ENCODE data around the gene SAMD4A. TPM values are rescaled to one million over a fixed set of nuclear protein-coding genes. Genes with fewer than 3 reads are reported as not detected.

The SAMD4A gene
- total RNA-seq, 1 experiment from 2014 or later, result 9.6 TPM

DNA sequence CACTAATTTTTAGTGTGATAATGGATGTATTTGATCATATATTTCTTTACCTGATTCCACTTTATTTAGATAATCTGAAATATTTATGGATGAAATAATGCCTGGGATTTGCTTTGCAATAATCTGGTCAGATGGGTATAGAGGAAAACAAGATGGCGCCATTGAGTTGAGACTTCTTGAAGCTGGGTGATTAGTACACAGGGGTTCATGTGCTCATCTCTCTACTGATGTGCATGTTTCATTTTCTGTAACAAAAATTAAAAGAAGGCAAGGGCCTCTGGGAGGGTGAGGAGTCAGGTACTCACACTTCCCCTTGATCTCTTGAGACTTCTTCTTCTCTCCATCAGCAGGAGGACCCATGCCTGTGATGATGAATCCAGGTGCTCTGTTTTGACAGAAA lies 273.9 kb downstream of the SAMD4A start:
- Mint-ChIP-seq H3K4me1 (peaks cover 5 to 6% of the 10 kb centered on the region in 2 experiments), H3K27me3 (ENCODE audit: low read depth) (no peaks in the 10 kb centered on the region), H3K9me3 (no peaks in the 10 kb centered on the region), H3K36me3 (ENCODE audit: insufficient read depth in 1 of 3, low read depth in 3 of 3) (peaks cover 8 to 10% (median 8%) of the 10 kb centered on the region in 3 experiments; a peak in 4 of 7 replicates), H3K27ac (no peak overlapping the region), H3K4me3 (no peak overlapping the region)
- no peak overlapping the region for H3K14ac ChIP-seq (ENCODE audit: insufficient read depth, low read length)
- H3K56ac ChIP-seq (ENCODE audit: insufficient read length, low read depth, low read length), result no peak overlapping the region
- H3K9me3 ChIP-seq (ENCODE audit: control insufficient read depth, low read depth, low read length), result no peaks in the 10 kb centered on the region
- H4K91ac ChIP-seq (ENCODE audit: insufficient read length, low read depth, low read length), result no peak overlapping the region
- H2BK20ac ChIP-seq (ENCODE audit: low read depth, low read length, poor library complexity, severe bottlenecking), result no peak overlapping the region
- H3K4me2 ChIP-seq (ENCODE audit: insufficient read depth, insufficient read length, low read length), result no peak overlapping the region
- H3K4me1 ChIP-seq (ENCODE audit: insufficient read depth, low read length), result no peaks in the 10 kb centered on the region
- no peaks in the 10 kb centered on the region for H4K20me1 ChIP-seq (ENCODE audit: control insufficient read depth, insufficient read depth, insufficient read length)
- H3K18ac ChIP-seq (ENCODE audit: insufficient read length, low read depth, low read length), result no peak overlapping the region
- H3K79me2 ChIP-seq (ENCODE audit: insufficient read depth, low read length), result no peaks in the 10 kb centered on the region
- no peak overlapping the region for H3K9ac ChIP-seq (ENCODE audit: extremely low read depth, insufficient read length, low read length)
- no CpG with 5 or more reads among the region's 1 CpG for WGBS (ENCODE audit: extremely low coverage, insufficient read length, low lambda C conversion rate)
- no peak for DNase-seq
- no peak overlapping the region for H4K5ac ChIP-seq (ENCODE audit: insufficient read length, low read depth, low read length)
- H3K27me3 ChIP-seq (ENCODE audit: insufficient read depth, low read length), result no peaks in the 10 kb centered on the region
- H3K27ac ChIP-seq (ENCODE audit: insufficient read length, low read depth, low read length), result no peak overlapping the region
- no peaks in the 10 kb centered on the region for H3K79me1 ChIP-seq (ENCODE audit: insufficient read depth, low read depth, low read length, poor library complexity, severe bottlenecking)
- no peak overlapping the region for H2AK5ac ChIP-seq (ENCODE audit: insufficient read length, low read length)
- no peak overlapping the region for H3K4ac ChIP-seq (ENCODE audit: low read depth, low read length)
- H2BK15ac ChIP-seq (ENCODE audit: low read depth, low read length), result no peak overlapping the region
- no peak overlapping the region for H2AFZ ChIP-seq (ENCODE audit: low read length)
- H3T11ph ChIP-seq (ENCODE audit: low read length), result no peak overlapping the region
- H2BK5ac ChIP-seq (ENCODE audit: insufficient read length, low read length), result no peak overlapping the region
- H4K8ac ChIP-seq (replicated peaks; ENCODE audit: insufficient read length, low read depth, low read length), result no peak overlapping the region
- H2BK12ac ChIP-seq (ENCODE audit: insufficient read length, low read depth, low read length), result no peak overlapping the region
- H3K23me2 ChIP-seq (ENCODE audit: insufficient read length, low read depth, low read length, poor library complexity, severe bottlenecking), result no peaks in the 10 kb centered on the region
- TF ChIP-seq, protein P1, sequence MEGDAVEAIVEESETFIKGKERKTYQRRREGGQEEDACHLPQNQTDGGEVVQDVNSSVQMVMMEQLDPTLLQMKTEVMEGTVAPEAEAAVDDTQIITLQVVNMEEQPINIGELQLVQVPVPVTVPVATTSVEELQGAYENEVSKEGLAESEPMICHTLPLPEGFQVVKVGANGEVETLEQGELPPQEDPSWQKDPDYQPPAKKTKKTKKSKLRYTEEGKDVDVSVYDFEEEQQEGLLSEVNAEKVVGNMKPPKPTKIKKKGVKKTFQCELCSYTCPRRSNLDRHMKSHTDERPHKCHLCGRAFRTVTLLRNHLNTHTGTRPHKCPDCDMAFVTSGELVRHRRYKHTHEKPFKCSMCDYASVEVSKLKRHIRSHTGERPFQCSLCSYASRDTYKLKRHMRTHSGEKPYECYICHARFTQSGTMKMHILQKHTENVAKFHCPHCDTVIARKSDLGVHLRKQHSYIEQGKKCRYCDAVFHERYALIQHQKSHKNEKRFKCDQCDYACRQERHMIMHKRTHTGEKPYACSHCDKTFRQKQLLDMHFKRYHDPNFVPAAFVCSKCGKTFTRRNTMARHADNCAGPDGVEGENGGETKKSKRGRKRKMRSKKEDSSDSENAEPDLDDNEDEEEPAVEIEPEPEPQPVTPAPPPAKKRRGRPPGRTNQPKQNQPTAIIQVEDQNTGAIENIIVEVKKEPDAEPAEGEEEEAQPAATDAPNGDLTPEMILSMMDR (conservative IDR thresholded peaks at IDR 0.05), result no peak
- no peak overlapping the region for H3K23ac ChIP-seq (ENCODE audit: insufficient read length, low read depth, low read length)
- H2BK120ac ChIP-seq (ENCODE audit: low read depth, low read length, poor library complexity, severe bottlenecking), result no peak overlapping the region

Other genes with a start within 250 kb of the SAMD4A start
- 45.9 and 50.0 TPM in 2 replicates for gene CDKN3, start 170.1 kb upstream of the SAMD4A start, total RNA-seq (2021)
- gene CNIH1, start 125.8 kb upstream of the SAMD4A start, total RNA-seq (2021), result 99.3 and 108 TPM in 2 replicates
- gene GMFB, start 78.1 kb upstream of the SAMD4A start, total RNA-seq (2021), result 71.0 and 79.2 TPM in 2 replicates
- 19.1 and 23.5 TPM in 2 replicates for gene CGRRF1, start 57.2 kb upstream of the SAMD4A start, total RNA-seq (2021)